Heart left ventricle (tissue), 13 donors: ENCODE data around the gene SPECC1L.

Experiments
- POLR2A ChIP-seq, 2 donors: fragments of 450-650 bp; IDR thresholded peaks; one replicate each; pipeline ENCODE4 v1.6.1; 2017; ENCODE audit warnings: antibody characterized with exemption in 2 of 2, mild to moderate bottlenecking in 2 of 2, moderate library complexity in 2 of 2
- TF ChIP-seq, protein P1 (sequence below), 12 donors: fragments of 200-600 bp; sonication (generic) in 4 of 12; IDR thresholded peaks; one replicate each; pipeline versions ENCODE4 v1.5.0 to v1.8.0; 2018 to 2022; ENCODE audit warnings: antibody characterized with exemption in 12 of 12, mild to moderate bottlenecking in 5 of 12
- donor health status: ischemic (EF 13 %, LVEDD 7.1; RV severe dilation, severe dysfunction).
- donor health status: DM: no; HTN: yes; CAD: no.
- donor health status: DM: no; HTN: no; CAD: no.
- donor health status: ischemic (EF 25% LVEDD 6.9; RV normal size, moderate dysfunction).
- donor health status: ischemic (EF 25% LVEDD 5.7; RV mildly dilated, moderate dysfunction).
- donor health status: ischemic (EF 35%, LVEDD 5.7; RV mildly dilated, moderate dysfunction).
- donor health status: nonischemic (EF 11% LVEDD 7.7; RV severe dilation, severe dysfunction).
- donor health status: DM: yes; HTN: yes; CAD: no.
- donor health status: PGD.
- donor health status: ischemic (EF 29% LVEDD 5.4; RV normal size, mild dysfunction).
- donor health status: nonischemic (EF 23%, LVEDD 6.1; RV moderate dilation, normal function).

DNA sequence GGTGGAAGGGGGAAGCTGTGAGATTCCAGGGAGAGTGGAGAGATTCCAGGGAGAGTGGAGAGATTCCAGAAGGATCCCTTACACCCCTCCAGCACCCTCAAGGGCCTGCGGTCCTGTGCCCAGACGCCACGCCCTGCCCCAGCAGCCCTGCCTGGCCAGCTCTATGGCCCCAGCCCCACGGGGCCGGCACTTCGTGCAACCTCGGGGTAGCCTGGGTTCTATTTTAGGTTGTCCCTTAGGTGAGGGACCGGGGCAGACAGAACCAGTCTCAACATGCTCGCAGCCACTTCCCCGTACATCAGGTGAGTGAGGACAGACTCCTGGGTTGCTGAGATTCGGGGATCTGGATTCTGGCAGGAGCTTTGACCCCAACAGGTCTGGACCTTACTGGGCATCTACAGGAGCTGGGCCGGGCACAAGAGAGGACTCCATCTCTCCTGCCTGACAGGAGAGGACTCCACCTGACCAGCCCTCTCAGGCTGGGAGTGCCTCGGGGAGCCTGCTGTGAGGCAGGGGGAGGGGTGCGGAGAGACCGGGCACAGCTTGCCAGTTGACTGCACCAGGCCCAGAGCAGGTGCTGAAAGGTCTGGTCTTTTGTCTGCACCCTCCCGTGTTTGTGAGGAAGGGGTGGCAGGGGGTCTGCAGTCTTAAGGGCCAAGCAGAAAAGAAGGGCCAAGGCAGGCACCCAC, 148.3 kb downstream of the SPECC1L start:
- TF ChIP-seq, protein P1, sequence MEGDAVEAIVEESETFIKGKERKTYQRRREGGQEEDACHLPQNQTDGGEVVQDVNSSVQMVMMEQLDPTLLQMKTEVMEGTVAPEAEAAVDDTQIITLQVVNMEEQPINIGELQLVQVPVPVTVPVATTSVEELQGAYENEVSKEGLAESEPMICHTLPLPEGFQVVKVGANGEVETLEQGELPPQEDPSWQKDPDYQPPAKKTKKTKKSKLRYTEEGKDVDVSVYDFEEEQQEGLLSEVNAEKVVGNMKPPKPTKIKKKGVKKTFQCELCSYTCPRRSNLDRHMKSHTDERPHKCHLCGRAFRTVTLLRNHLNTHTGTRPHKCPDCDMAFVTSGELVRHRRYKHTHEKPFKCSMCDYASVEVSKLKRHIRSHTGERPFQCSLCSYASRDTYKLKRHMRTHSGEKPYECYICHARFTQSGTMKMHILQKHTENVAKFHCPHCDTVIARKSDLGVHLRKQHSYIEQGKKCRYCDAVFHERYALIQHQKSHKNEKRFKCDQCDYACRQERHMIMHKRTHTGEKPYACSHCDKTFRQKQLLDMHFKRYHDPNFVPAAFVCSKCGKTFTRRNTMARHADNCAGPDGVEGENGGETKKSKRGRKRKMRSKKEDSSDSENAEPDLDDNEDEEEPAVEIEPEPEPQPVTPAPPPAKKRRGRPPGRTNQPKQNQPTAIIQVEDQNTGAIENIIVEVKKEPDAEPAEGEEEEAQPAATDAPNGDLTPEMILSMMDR (IDR thresholded peaks at IDR 0.05), result no peak
- TF ChIP-seq POLR2A (IDR thresholded peaks at IDR 0.05), result no peak
